SJCRH30 (cell line): ENCODE measurements around the gene AKAP8L. TPM values are rescaled to one million over a fixed set of nuclear protein-coding genes. Genes with fewer than 3 reads are reported as not detected.
A peak's percentile ranks its signal among the peaks of the same experiment; 100 is the strongest.

Experiments used
- DNase-seq, 2 experiments: peaks; one replicate each; pipeline ENCODE4 v3.0.0-alpha.2; 2015 to 2020
- H3K27ac ChIP-seq: fragments of 250-450 bp; sonication (Bioruptor Pico); 2 replicates; pipeline ENCODE4 v1.5.1; 2020; ENCODE audit warnings: mild to moderate bottlenecking, moderate library complexity
- H3K27me3 ChIP-seq: fragments of 250-450 bp; sonication (Bioruptor Pico); 2 replicates; pipeline ENCODE4 v1.5.1; 2020; ENCODE audit warnings: mild to moderate bottlenecking, moderate library complexity
- H3K36me3 ChIP-seq: fragments of 250-450 bp; sonication (Bioruptor Pico); 2 replicates; pipeline ENCODE4 v1.5.1; 2020; ENCODE audit warnings: mild to moderate bottlenecking, moderate library complexity
- H3K4me1 ChIP-seq: fragments of 250-450 bp; sonication (Bioruptor Pico); 2 replicates; pipeline ENCODE4 v1.5.1; 2020; ENCODE audit warnings: mild to moderate bottlenecking, moderate library complexity
- H3K4me3 ChIP-seq: fragments of 250-450 bp; sonication (Bioruptor Pico); 2 replicates; pipeline ENCODE4 v1.5.1; 2020; ENCODE audit warnings: mild to moderate bottlenecking, moderate library complexity
- H3K9me3 ChIP-seq: fragments of 250-450 bp; sonication (Bioruptor Pico); replicated peaks from 2 replicates; pipeline ENCODE4 v1.5.1; 2020; ENCODE audit warnings: mild to moderate bottlenecking, moderate library complexity
- total RNA-seq: library from RNA; depleted of rRNA; stranded (reverse); fragments of >200 nt; shearing (Covaris generic); gene quantifications from 2 replicates; pipeline ENCODE4 v1.2.3, GENCODE V29; 2014

AKAP8L gene
- total RNA-seq, 1 experiment from 2014 or later: 111 TPM

- Histone ChIP-seq H3K27me3 (no peaks in the 10 kb centered on the region), H3K4me1 (peaks cover 9% of the 10 kb centered on the region), H3K4me3 (no peak overlapping the region), H3K36me3 (no peaks in the 10 kb centered on the region), H3K9me3 (no peaks in the 10 kb centered on the region), H3K27ac (peak overlapping the region; percentile 20)
- no peak for DNase-seq
Measured at GRCh38 chr19:15453091-15453578, 34.3 kb upstream of the AKAP8L start.

GRCh38 chr19:15452111-15453047 lies 33.6 kb upstream of the AKAP8L start:
- DNase-seq: peak; percentile 99
- H3K9me3 ChIP-seq: no peaks in the 10 kb centered on the region
- no peak overlapping the region for H3K4me3 ChIP-seq
- peak overlapping the region; percentile 20 for H3K27ac ChIP-seq
- H3K27me3 ChIP-seq: no peaks in the 10 kb centered on the region
- no peaks in the 10 kb centered on the region for H3K36me3 ChIP-seq
- peaks cover 9% of the 10 kb centered on the region for H3K4me1 ChIP-seq

- H3K36me3 ChIP-seq: no peaks in the 10 kb centered on the region
- peaks cover 9% of the 10 kb centered on the region for H3K4me1 ChIP-seq
- no peak overlapping the region for H3K4me3 ChIP-seq
- no peak overlapping the region for H3K27ac ChIP-seq
- H3K9me3 ChIP-seq: no peaks in the 10 kb centered on the region
- DNase-seq: no peak
- H3K27me3 ChIP-seq: no peaks in the 10 kb centered on the region
Measured at GRCh38 chr19:15450528-15450890, 31.7 kb upstream of the AKAP8L start.

GRCh38 chr19:15449620-15450527 lies 31.1 kb upstream of the AKAP8L start, which contains the start of gene WIZ:
TSS of gene WIZ (minus strand) at chr19:15449956. CDS start at chr19:15448307, 1,649 bp downstream.
- Histone ChIP-seq H3K36me3 (no peaks in the 10 kb centered on the region), H3K4me1 (peaks cover 9% of the 10 kb centered on the region), H3K27me3 (no peaks in the 10 kb centered on the region), H3K9me3 (no peaks in the 10 kb centered on the region), H3K27ac (no peak within 1 kb of the TSS), H3K4me3 (peak within 1 kb of the TSS; percentile 55)
- DNase-seq: peak; percentile 89

GRCh38 chr19:15448778-15449619 lies 30.2 kb upstream of the AKAP8L start:
- no peaks in the 10 kb centered on the region for H3K27me3 ChIP-seq
- no peaks in the 10 kb centered on the region for H3K9me3 ChIP-seq
- H3K4me1 ChIP-seq: peaks cover 9% of the 10 kb centered on the region
- no peaks in the 10 kb centered on the region for H3K36me3 ChIP-seq
- peak overlapping the region; percentile 55 for H3K4me3 ChIP-seq
- no peak overlapping the region for H3K27ac ChIP-seq
- DNase-seq: peak in 1 of 2 experiments; percentile 62

GRCh38 chr19:15448044-15448777 lies 29.4 kb upstream of the AKAP8L start:
- Histone ChIP-seq H3K4me3 (no peak overlapping the region), H3K27me3 (no peaks in the 10 kb centered on the region), H3K36me3 (no peaks in the 10 kb centered on the region), H3K9me3 (no peaks in the 10 kb centered on the region), H3K4me1 (peaks cover 9% of the 10 kb centered on the region), H3K27ac (no peak overlapping the region)
- DNase-seq: no peak

- H3K27ac ChIP-seq: no peak overlapping the region
- peaks cover 9% of the 10 kb centered on the region for H3K4me1 ChIP-seq
- DNase-seq: no peak
- no peak overlapping the region for H3K4me3 ChIP-seq
- no peaks in the 10 kb centered on the region for H3K36me3 ChIP-seq
- H3K9me3 ChIP-seq: no peaks in the 10 kb centered on the region
- H3K27me3 ChIP-seq: no peaks in the 10 kb centered on the region
Measured at GRCh38 chr19:15447057-15447456, 28.3 kb upstream of the AKAP8L start.

- peak in 1 of 2 experiments; percentile 36 for DNase-seq
Measured at GRCh38 chr19:15445807-15446376, 27.1 kb upstream of the AKAP8L start.

GRCh38 chr19:15445227-15445605 lies 26.4 kb upstream of the AKAP8L start:
- H3K36me3 ChIP-seq: no peaks in the 10 kb centered on the region
- H3K9me3 ChIP-seq: no peaks in the 10 kb centered on the region
- H3K4me3 ChIP-seq: no peak overlapping the region
- no peak for DNase-seq
- H3K4me1 ChIP-seq: peaks cover 8% of the 10 kb centered on the region
- H3K27me3 ChIP-seq: no peaks in the 10 kb centered on the region
- H3K27ac ChIP-seq: no peak overlapping the region

More at GRCh38 chr19:15445807-15446376, 27.1 kb upstream of the AKAP8L start:
- Histone ChIP-seq H3K4me3 (no peak overlapping the region), H3K36me3 (no peaks in the 10 kb centered on the region), H3K27me3 (no peaks in the 10 kb centered on the region), H3K4me1 (peaks cover 9% of the 10 kb centered on the region), H3K9me3 (no peaks in the 10 kb centered on the region), H3K27ac (no peak overlapping the region)

GRCh38 chr19:15444505-15445226 lies 25.9 kb upstream of the AKAP8L start:
- Histone ChIP-seq H3K27ac (no peak overlapping the region), H3K9me3 (no peaks in the 10 kb centered on the region), H3K27me3 (peaks cover 5% of the 10 kb centered on the region; the same call in 1 of the 2 replicates), H3K4me3 (no peak overlapping the region), H3K4me1 (peaks cover 5% of the 10 kb centered on the region), H3K36me3 (no peaks in the 10 kb centered on the region)
- no peak for DNase-seq

- Histone ChIP-seq H3K27me3 (peaks cover 13% of the 10 kb centered on the region), H3K4me1 (peaks cover under 1% of the 10 kb centered on the region), H3K9me3 (no peaks in the 10 kb centered on the region), H3K36me3 (no peaks in the 10 kb centered on the region), H3K4me3 (no peak overlapping the region), H3K27ac (no peak overlapping the region)
- no peak for DNase-seq
Measured at GRCh38 chr19:15443838-15444237, 25.1 kb upstream of the AKAP8L start.

GRCh38 chr19:15443325-15443724 lies 24.5 kb upstream of the AKAP8L start:
- Histone ChIP-seq H3K27me3 (peaks cover 14% of the 10 kb centered on the region), H3K4me1 (no peaks in the 10 kb centered on the region), H3K36me3 (no peaks in the 10 kb centered on the region), H3K9me3 (no peaks in the 10 kb centered on the region), H3K27ac (no peak overlapping the region), H3K4me3 (no peak overlapping the region)
- DNase-seq: no peak
